ENCODE data around the gene DOK3.
A peak's percentile ranks its signal among the peaks of the same experiment; 100 is the strongest.
"Not testable (repeated sequence)": the region's sequence is repeated elsewhere in the genome, so short reads cannot be mapped to it uniquely, and the experiment has no call there.

Gene DOK3

GRCh38 chr5:177493795-177494345 lies 15.8 kb downstream of the DOK3 start:
- no peak for DNase-seq
- no peak for TF ChIP-seq POLR2A (IDR thresholded peaks at IDR 0.05; ENCODE audit: low read length)
- TF ChIP-seq GATA1 (IDR thresholded peaks at IDR 0.05; ENCODE audit: low read depth, low read length): no peak

- TF ChIP-seq POLR2A (IDR thresholded peaks at IDR 0.05; ENCODE audit: low read length) (no peak), GATA1 (IDR thresholded peaks at IDR 0.05; ENCODE audit: low read depth, low read length) (no peak)
- no peak for DNase-seq
These were observed 16.8 kb downstream of the DOK3 start for GRCh38 chr5:177492841-177493240.

- no peak for DNase-seq
- no peak for TF ChIP-seq POLR2A (IDR thresholded peaks at IDR 0.05; ENCODE audit: low read length)
- TF ChIP-seq GATA1 (IDR thresholded peaks at IDR 0.05; ENCODE audit: low read depth, low read length): no peak
These were observed 17.5 kb downstream of the DOK3 start for GRCh38 chr5:177491983-177492746.

DNA sequence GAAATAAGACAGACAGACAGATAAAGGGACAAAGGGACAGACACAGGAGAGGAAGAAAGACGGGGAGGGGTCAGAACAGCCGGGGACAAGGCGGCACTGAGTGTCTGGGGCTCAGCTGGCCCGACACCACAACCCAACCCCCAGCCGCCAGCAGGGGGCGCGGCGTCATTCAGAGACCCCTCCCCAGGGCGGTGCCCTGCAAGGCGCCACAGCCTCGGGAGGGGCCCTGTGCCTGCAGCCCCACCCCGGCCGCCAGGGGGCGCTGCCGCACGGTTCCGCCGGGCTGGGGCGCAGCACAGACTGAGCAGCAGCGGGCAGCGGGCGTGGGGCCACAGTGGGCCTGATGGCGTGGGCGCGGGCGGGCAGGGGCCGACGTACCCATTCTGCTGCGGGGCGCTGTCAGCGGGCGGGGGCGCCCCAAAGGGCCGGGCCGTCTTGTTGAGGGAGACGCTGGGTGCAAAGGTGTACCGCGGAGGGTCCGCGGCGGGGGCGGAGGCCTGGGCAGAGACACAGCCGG lies 18.1 kb downstream of the DOK3 start:
- peak; percentile 84 to 85 for DNase-seq
- TF ChIP-seq GATA1 (IDR thresholded peaks at IDR 0.05; ENCODE audit: low read depth, low read length) (no peak), POLR2A (IDR thresholded peaks at IDR 0.05; ENCODE audit: low read length) (no peak)

DNA sequence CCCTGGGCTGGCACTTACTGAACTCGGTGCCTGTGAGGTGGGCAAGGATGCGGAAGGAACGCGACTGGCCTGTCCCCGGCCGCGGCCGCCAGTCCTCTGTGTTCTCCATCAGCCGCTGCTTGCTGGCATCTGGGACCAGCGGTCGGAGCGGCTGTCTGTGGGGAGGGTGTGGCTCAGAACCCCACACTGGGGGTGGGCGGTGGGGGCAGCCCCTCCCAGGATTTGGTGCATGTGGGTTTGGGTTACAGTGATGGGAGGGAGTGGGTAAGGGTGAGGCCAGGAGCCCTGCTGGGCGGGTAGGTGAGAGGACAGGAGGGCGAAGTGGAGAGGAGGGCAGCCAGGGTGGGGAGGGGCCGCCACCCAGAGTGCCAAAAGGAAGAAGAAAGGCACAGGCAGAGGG lies 18.6 kb downstream of the DOK3 start:
- TF ChIP-seq GATA1 (IDR thresholded peaks at IDR 0.05; ENCODE audit: low read depth, low read length) (no peak), POLR2A (IDR thresholded peaks at IDR 0.05; ENCODE audit: low read length) (no peak)
- no peak for DNase-seq

DNA sequence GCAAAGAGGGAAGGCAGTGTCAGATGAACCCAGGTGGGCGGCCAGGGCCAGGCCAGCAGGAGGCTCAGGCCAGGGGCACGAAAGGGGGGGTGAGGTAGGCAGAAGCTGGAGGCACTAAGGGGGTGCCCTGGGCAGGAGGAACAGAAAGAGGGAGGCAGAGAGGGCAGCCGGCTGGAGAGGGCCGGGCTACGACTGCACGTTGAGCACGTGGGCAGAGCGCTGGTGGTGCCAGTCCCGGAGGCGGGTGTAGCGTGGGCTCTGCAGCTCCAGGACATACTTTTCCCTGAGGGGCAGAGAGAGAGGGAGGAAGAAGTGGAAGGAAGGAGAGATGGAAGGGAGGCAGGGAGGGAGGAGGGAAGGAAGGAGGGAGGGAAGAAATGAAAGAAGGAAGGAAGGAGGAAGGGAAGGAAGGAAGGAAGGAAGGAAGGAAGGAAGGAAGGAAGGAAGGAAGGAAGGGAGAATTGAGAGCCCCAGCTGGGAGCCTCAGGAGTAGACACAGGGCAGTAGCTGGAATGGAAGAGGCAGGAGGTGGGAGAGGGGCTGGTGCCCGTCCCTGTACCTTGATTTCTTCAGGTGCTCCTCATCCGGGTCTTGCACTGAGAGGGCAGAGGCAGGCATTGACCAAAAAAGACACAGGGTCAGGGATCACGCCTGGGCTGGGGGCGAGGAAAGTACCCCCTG lies 19.2 kb downstream of the DOK3 start:
- no peak for DNase-seq
- TF ChIP-seq POLR2A (IDR thresholded peaks at IDR 0.05; ENCODE audit: low read length) (no peak), GATA1 (IDR thresholded peaks at IDR 0.05; ENCODE audit: low read depth, low read length) (no peak)

DNA sequence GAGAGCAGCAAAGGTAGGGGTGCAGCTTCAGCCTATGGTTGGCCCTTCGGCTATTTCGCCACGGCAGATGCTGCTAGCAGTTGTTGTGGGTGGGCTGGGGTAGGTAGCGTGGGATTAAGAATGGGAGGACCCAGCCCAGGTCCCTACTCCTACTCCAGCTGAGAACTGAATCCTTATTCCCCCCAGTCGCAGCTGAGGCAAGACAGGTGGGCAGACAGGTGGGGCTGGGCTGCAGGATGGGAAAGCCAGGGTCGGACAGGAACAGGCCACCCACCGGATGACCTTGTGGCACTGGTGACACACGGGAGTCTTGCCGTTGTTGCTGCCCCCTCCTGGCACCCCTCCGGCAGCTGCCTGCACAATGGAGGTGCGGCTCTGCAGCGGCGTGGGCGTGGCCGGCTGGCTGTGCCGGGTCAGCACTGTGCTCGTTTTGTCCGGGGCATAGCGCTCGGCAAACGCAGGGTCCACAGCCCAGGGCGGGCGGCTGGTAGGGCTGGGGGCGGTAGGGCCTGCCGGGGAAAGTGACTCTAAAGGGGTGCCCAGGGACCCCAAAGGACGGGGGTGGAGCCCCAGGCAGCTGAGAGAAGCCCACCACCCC lies 20.4 kb downstream of the DOK3 start:
- DNase-seq: no peak
- no peak for TF ChIP-seq POLR2A (IDR thresholded peaks at IDR 0.05; ENCODE audit: low read length)
- no peak for TF ChIP-seq GATA1 (IDR thresholded peaks at IDR 0.05; ENCODE audit: low read depth, low read length)

DNA sequence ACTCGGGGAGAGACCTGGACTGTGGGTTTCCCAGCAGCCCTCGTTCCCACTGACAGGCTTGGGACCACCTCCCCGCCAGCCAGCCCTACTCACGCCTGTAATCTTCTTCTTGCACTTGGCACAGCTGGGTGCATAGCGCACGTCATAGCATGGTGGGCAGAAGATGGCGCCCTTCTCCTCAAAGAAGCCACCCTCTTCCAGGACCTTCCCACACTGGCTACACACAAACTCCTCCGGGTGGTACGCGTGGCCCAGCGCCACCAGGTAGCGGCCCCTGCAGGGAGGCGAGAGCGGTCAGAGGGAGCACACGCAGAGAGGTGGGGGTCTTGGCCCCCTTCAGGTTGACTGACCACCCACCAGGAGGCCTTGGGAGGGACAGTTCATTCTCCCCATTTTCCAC lies 21.7 kb downstream of the DOK3 start:
- no peak for DNase-seq
- TF ChIP-seq GATA1 (IDR thresholded peaks at IDR 0.05; ENCODE audit: low read depth, low read length) (no peak), POLR2A (IDR thresholded peaks at IDR 0.05; ENCODE audit: low read length) (no peak)

GRCh38 chr5:177487144-177487543 lies 22.5 kb downstream of the DOK3 start:
- no peak for TF ChIP-seq GATA1 (IDR thresholded peaks at IDR 0.05; ENCODE audit: low read depth, low read length)
- no peak for TF ChIP-seq POLR2A (IDR thresholded peaks at IDR 0.05; ENCODE audit: low read length)
- no peak for DNase-seq

DNA sequence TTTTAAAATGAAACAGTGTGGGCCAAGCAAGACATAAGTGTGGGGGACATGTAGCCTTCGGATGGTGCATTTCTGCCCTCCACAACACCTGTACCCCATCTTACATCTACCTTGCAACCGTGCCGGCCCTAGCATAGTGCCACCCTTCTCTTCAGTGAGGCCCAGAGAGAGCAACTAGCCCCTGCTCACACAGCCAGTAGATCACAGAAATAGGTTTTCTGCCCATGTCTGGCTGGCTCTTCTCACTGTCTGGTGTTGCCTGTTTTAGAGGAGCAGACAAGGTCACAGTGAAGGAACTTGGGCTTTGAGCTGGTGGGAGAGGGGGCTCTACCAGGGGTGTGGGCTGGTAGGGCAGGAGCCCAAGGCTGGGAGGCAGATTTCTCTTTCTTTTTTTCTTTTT lies 23.4 kb downstream of the DOK3 start:
- no peak for DNase-seq
- TF ChIP-seq POLR2A (IDR thresholded peaks at IDR 0.05; ENCODE audit: low read length) (no peak), GATA1 (IDR thresholded peaks at IDR 0.05; ENCODE audit: low read depth, low read length) (no peak)

DNA sequence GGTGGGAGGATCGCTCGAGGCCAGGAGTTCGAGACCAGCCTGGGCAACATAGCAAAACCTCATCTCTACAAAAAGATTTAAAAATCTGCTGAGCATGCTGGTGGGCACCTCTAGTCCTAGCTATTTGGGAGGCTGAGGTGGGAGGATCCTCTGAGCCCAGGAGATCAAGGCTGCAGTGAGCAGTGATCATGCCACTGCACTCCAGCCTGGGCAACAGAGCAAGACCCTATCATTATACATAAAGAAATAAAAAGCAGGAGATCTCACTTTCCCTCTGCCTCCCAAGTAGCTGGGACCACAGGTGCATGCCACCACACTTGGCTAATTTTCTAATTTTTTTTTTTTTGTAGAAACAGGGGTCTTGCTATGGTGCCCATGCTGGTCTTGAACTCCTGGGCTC lies 23.9 kb downstream of the DOK3 start:
- DNase-seq: not testable (repeated sequence)

DNA sequence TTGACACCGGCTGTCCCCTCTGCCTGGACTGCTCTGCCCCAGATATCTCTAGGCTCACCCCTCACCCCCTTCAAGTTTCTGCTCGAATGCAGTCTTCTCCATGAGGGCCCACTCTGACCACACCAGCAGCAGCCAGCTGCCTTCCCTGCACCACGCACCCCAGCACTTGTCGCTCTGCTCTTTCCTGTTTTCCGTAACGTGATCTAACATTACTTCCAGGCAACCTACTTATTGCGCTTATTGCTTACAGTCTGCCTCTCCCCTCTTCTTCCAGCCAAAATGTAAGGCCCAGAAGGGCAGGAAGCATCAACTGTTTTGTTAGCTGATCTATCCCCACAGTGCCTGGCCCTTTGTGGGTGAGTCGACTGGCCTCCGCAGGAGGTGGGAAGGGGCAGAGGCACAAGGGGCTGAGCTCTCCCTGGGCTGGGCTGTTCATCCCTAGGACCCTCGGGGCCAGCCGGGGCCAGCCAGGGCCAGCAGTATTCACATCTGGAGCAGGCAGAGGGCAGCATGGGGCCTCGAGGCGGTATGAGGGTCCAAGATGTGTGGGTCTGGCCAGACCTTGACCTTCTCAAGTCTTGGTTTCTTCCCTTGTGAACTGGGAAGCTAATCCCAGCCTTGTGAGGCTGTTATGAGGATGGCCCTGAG lies 24.6 kb downstream of the DOK3 start:
- no peak for DNase-seq
- no peak for TF ChIP-seq GATA1 (IDR thresholded peaks at IDR 0.05; ENCODE audit: low read depth, low read length)
- no peak for TF ChIP-seq POLR2A (IDR thresholded peaks at IDR 0.05; ENCODE audit: low read length)

DNA sequence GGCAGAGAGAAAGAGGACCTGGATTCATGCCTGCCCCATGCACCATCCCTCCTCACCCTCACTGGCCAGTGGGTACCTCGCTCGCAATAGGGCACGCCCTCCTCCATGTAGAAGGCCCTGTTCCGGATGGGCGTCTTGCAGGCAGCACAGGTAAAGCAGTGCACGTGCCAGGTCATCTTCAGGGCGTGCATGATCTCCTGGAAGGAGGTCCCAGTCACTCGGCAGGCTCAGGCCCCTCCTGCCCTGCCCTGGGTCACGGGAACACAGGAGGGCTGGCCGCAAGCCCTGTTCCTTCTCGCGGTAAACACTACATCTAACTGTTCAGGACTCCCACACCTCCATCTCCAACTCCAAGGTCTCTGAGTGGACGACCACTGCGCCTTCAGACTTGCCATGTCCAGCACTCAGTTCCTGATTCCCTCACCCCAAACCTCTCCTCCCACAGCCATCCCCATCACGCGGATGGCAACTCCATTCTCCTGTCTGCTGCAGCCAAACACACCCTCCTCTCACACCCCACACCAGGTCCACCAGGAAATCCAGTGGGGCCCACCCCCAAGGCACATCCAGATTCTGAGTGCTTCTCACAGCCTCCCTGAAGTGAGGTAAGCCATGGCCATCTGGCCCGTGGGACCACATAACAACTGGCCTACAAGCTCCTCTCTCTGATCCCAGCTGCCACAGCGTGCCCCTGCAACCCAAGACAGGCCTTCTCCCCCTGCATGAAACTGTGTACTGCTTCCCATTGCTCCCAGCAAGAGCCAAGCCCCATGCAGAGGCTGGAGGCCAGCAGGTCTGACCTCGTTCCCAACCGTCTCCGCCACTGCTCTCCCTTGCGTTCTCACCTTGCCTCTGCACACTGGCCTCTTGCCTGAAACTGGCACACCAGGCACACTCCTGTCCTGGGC lies 25.4 kb downstream of the DOK3 start:
- DNase-seq: no peak
- no peak for TF ChIP-seq GATA1 (IDR thresholded peaks at IDR 0.05; ENCODE audit: low read depth, low read length)
- peak; percentile 16 for TF ChIP-seq POLR2A (IDR thresholded peaks at IDR 0.05; ENCODE audit: low read length)

Data from erythroblast (primary cell).